GM12892 (cell line): Measurements from ENCODE around the gene FLT1.

Experiments used
- DNase-seq: peaks from one replicate; pipeline ENCODE4 v3.0.0; 2011; ENCODE audit not compliant: insufficient read length
- FAIRE-seq: peaks from 2 replicates; lab custom pipeline; 2011; peaks lifted over from hg19 to GRCh38; lab: Jason Lieb, UNC
- POLR2A ChIP-seq: IDR thresholded peaks from 2 replicates; pipeline ENCODE4 v1.6.1; 2011; ENCODE audit warnings: low read depth, low read length, control low read depth
- POLR2AphosphoS5 ChIP-seq: IDR thresholded peaks from 2 replicates; pipeline ENCODE4 v1.6.1; 2011; ENCODE audit warnings: low read depth, low read length, control low read depth
- TAF1 ChIP-seq: IDR thresholded peaks from 2 replicates; pipeline ENCODE4 v1.6.1; 2011; ENCODE audit warnings: low read depth, mild to moderate bottlenecking, control low read depth, low read length, borderline replicate concordance

FLT1 gene

GRCh38 chr13:28412981-28413380 lies 81.9 kb downstream of the FLT1 start:
- FAIRE-seq (no peak), DNase-seq (no peak)
- no peak for TF ChIP-seq POLR2AphosphoS5
- no peak for TF ChIP-seq POLR2A
- no peak for TF ChIP-seq TAF1

GRCh38 chr13:28411831-28412353 lies 83.0 kb downstream of the FLT1 start:
- DNase-seq (no peak), FAIRE-seq (no peak)
- no peak for TF ChIP-seq TAF1
- no peak for TF ChIP-seq POLR2AphosphoS5

- DNase-seq (no peak), FAIRE-seq (no peak)
- no peak for TF ChIP-seq TAF1
- TF ChIP-seq POLR2AphosphoS5 = no peak
- TF ChIP-seq POLR2A = no peak
Observed at GRCh38 chr13:28410096-28410495, 84.8 kb downstream of the FLT1 start.

- TF ChIP-seq TAF1 = no peak
- no peak for TF ChIP-seq POLR2A
- no peak for TF ChIP-seq POLR2AphosphoS5
- no peak for DNase-seq
- no peak for FAIRE-seq
Observed at GRCh38 chr13:28409648-28410047, 85.3 kb downstream of the FLT1 start.

- no peak for DNase-seq
- no peak for FAIRE-seq
- TF ChIP-seq POLR2A (no peak), POLR2AphosphoS5 (no peak), TAF1 (no peak)
Observed at GRCh38 chr13:28408863-28409262, 86.1 kb downstream of the FLT1 start.

- TF ChIP-seq POLR2AphosphoS5 = no peak
- FAIRE-seq = no peak
Observed at GRCh38 chr13:28408235-28408848, 86.6 kb downstream of the FLT1 start.

GRCh38 chr13:28406733-28407266 lies 88.1 kb downstream of the FLT1 start:
- TF ChIP-seq TAF1 = no peak
- TF ChIP-seq POLR2AphosphoS5 = no peak
- TF ChIP-seq POLR2A = no peak
- no peak for DNase-seq
- FAIRE-seq = no peak

More at GRCh38 chr13:28408235-28408848, 86.6 kb downstream of the FLT1 start:
- no peak for DNase-seq

GRCh38 chr13:28402057-28402381 lies 92.9 kb downstream of the FLT1 start:
- DNase-seq = no peak
- no peak for FAIRE-seq
- no peak for TF ChIP-seq POLR2AphosphoS5
- no peak for TF ChIP-seq POLR2A
- TF ChIP-seq TAF1 = no peak

- DNase-seq (no peak), FAIRE-seq (no peak)
- TF ChIP-seq POLR2A = no peak
- TF ChIP-seq TAF1 = no peak
- no peak for TF ChIP-seq POLR2AphosphoS5
Observed at GRCh38 chr13:28401303-28402056, 93.4 kb downstream of the FLT1 start.

GRCh38 chr13:28396053-28396452 lies 98.9 kb downstream of the FLT1 start:
- no peak for TF ChIP-seq POLR2A
- DNase-seq (no peak), FAIRE-seq (no peak)

- TF ChIP-seq POLR2A = no peak
- no peak for TF ChIP-seq POLR2AphosphoS5
- no peak for TF ChIP-seq TAF1
- FAIRE-seq (no peak), DNase-seq (no peak)
Observed at GRCh38 chr13:28394422-28394821, 100.5 kb downstream of the FLT1 start.
